ENCODE results near the gene ARHGEF16. TPM values are rescaled to one million over a fixed set of nuclear protein-coding genes. Genes with fewer than 3 reads are reported as not detected.

Gene ARHGEF16
- total RNA-seq, 2 experiments from 2014 or later: not detected

GRCh38 chr1:3490046-3490745 lies 35.7 kb downstream of the ARHGEF16 start:
- H3K4me1 Mint-ChIP-seq: peaks cover 4% of the 10 kb centered on the region
- no peak overlapping the region for H3K27ac Mint-ChIP-seq
- peaks cover 1% of the 10 kb centered on the region for H3K36me3 Mint-ChIP-seq
- no peak overlapping the region for H3K4me3 Mint-ChIP-seq
- ATAC-seq (ENCODE audit: low read depth): no peak
- no peak for DNase-seq
- POLR2A ChIA-PET: no interaction called here
- no peaks in the 10 kb centered on the region for H3K27me3 Mint-ChIP-seq
- peaks cover 3% of the 10 kb centered on the region for H3K9me3 Mint-ChIP-seq

GRCh38 chr1:3491291-3492246 lies 37.1 kb downstream of the ARHGEF16 start:
- H3K4me3 Mint-ChIP-seq: no peak overlapping the region

GRCh38 chr1:3492545-3493246 lies 38.2 kb downstream of the ARHGEF16 start:
- H3K4me1 Mint-ChIP-seq: peaks cover 4% of the 10 kb centered on the region
- no peaks in the 10 kb centered on the region for H3K27me3 Mint-ChIP-seq
- no peak overlapping the region for H3K4me3 Mint-ChIP-seq
- H3K27ac Mint-ChIP-seq: no peak overlapping the region
- no peak for ATAC-seq (ENCODE audit: low read depth)
- H3K9me3 Mint-ChIP-seq: peaks cover 3% of the 10 kb centered on the region
- DNase-seq: no peak
- POLR2A ChIA-PET: interaction anchor here (0.8 kb wide), 1 partner anchor 39 kb away, joined by 4 read pairs; no protein-coding TSS in a partner anchor
- H3K36me3 Mint-ChIP-seq: peaks cover 1% of the 10 kb centered on the region

More at GRCh38 chr1:3491291-3492246, 37.1 kb downstream of the ARHGEF16 start:
- no peaks in the 10 kb centered on the region for H3K27me3 Mint-ChIP-seq
- POLR2A ChIA-PET: no interaction called here
- ATAC-seq (ENCODE audit: low read depth): peak; percentile 74
- peaks cover 3% of the 10 kb centered on the region for H3K9me3 Mint-ChIP-seq
- DNase-seq: peak; percentile 90
- peaks cover 1% of the 10 kb centered on the region for H3K36me3 Mint-ChIP-seq
- no peak overlapping the region for H3K27ac Mint-ChIP-seq
- peaks cover 4% of the 10 kb centered on the region for H3K4me1 Mint-ChIP-seq

GRCh38 chr1:3494321-3495308 lies 40.1 kb downstream of the ARHGEF16 start:
- DNase-seq (no peak), ATAC-seq (ENCODE audit: low read depth) (no peak)
- Mint-ChIP-seq H3K27me3 (no peaks in the 10 kb centered on the region), H3K36me3 (no peaks in the 10 kb centered on the region), H3K4me1 (peaks cover 4% of the 10 kb centered on the region), H3K4me3 (no peak overlapping the region), H3K27ac (no peak overlapping the region), H3K9me3 (no peaks in the 10 kb centered on the region)
- POLR2A ChIA-PET: no interaction called here

- Mint-ChIP-seq H3K9me3 (no peaks in the 10 kb centered on the region), H3K36me3 (no peaks in the 10 kb centered on the region), H3K27me3 (no peaks in the 10 kb centered on the region), H3K4me1 (peaks cover 4% of the 10 kb centered on the region), H3K27ac (no peak overlapping the region), H3K4me3 (no peak overlapping the region)
- ATAC-seq (ENCODE audit: low read depth): no peak
- POLR2A ChIA-PET: no interaction called here
- DNase-seq: no peak
Measured at GRCh38 chr1:3495776-3496745, 41.6 kb downstream of the ARHGEF16 start.

GRCh38 chr1:3496916-3497315 lies 42.5 kb downstream of the ARHGEF16 start:
- Mint-ChIP-seq H3K36me3 (no peaks in the 10 kb centered on the region), H3K4me1 (no peaks in the 10 kb centered on the region)

GRCh38 chr1:3497521-3497920 lies 43.1 kb downstream of the ARHGEF16 start:
- ATAC-seq (ENCODE audit: low read depth): no peak
- H3K27me3 Mint-ChIP-seq: no peaks in the 10 kb centered on the region
- POLR2A ChIA-PET: no interaction called here
- no peak overlapping the region for H3K27ac Mint-ChIP-seq
- H3K4me3 Mint-ChIP-seq: no peak overlapping the region
- H3K36me3 Mint-ChIP-seq: no peaks in the 10 kb centered on the region
- DNase-seq: no peak
- no peaks in the 10 kb centered on the region for H3K9me3 Mint-ChIP-seq
- H3K4me1 Mint-ChIP-seq: no peaks in the 10 kb centered on the region

More at GRCh38 chr1:3496916-3497315, 42.5 kb downstream of the ARHGEF16 start:
- Mint-ChIP-seq H3K9me3 (no peaks in the 10 kb centered on the region), H3K4me3 (no peak overlapping the region), H3K27me3 (no peaks in the 10 kb centered on the region), H3K27ac (no peak overlapping the region)
- no peak for DNase-seq
- ATAC-seq (ENCODE audit: low read depth): no peak
- POLR2A ChIA-PET: no interaction called here

GRCh38 chr1:3498246-3498930 lies 43.9 kb downstream of the ARHGEF16 start:
- no peak overlapping the region for H3K27ac Mint-ChIP-seq
- POLR2A ChIA-PET: no interaction called here

GRCh38 chr1:3498986-3499385 lies 44.5 kb downstream of the ARHGEF16 start:
- Mint-ChIP-seq H3K36me3 (no peaks in the 10 kb centered on the region), H3K4me3 (no peak overlapping the region), H3K4me1 (no peaks in the 10 kb centered on the region), H3K9me3 (no peaks in the 10 kb centered on the region), H3K27me3 (no peaks in the 10 kb centered on the region), H3K27ac (no peak overlapping the region)
- DNase-seq (no peak), ATAC-seq (ENCODE audit: low read depth) (no peak)
- POLR2A ChIA-PET: no interaction called here

More at GRCh38 chr1:3498246-3498930, 43.9 kb downstream of the ARHGEF16 start:
- ATAC-seq (ENCODE audit: low read depth) (no peak), DNase-seq (no peak)
- no peaks in the 10 kb centered on the region for H3K9me3 Mint-ChIP-seq
- no peaks in the 10 kb centered on the region for H3K4me1 Mint-ChIP-seq
- no peak overlapping the region for H3K4me3 Mint-ChIP-seq
- H3K27me3 Mint-ChIP-seq: no peaks in the 10 kb centered on the region
- H3K36me3 Mint-ChIP-seq: no peaks in the 10 kb centered on the region

GRCh38 chr1:3499611-3500010 lies 45.1 kb downstream of the ARHGEF16 start:
- no peaks in the 10 kb centered on the region for H3K9me3 Mint-ChIP-seq
- DNase-seq (no peak), ATAC-seq (ENCODE audit: low read depth) (no peak)
- no peaks in the 10 kb centered on the region for H3K4me1 Mint-ChIP-seq
- H3K36me3 Mint-ChIP-seq: no peaks in the 10 kb centered on the region
- no peaks in the 10 kb centered on the region for H3K27me3 Mint-ChIP-seq
- POLR2A ChIA-PET: no interaction called here
- no peak overlapping the region for H3K27ac Mint-ChIP-seq
- no peak overlapping the region for H3K4me3 Mint-ChIP-seq

- POLR2A ChIA-PET: no interaction called here
- Mint-ChIP-seq H3K36me3 (no peaks in the 10 kb centered on the region), H3K4me3 (no peak overlapping the region), H3K27me3 (no peaks in the 10 kb centered on the region), H3K9me3 (no peaks in the 10 kb centered on the region), H3K4me1 (no peaks in the 10 kb centered on the region), H3K27ac (no peak overlapping the region)
- DNase-seq (no peak), ATAC-seq (ENCODE audit: low read depth) (no peak)
Measured at GRCh38 chr1:3500265-3500835, 45.9 kb downstream of the ARHGEF16 start.

Measured in activated naive CD8-positive, alpha-beta T cell treated with anti-CD3 and anti-CD28 coated beads, Interleukin-2, amount 10 ng/mL, durations not matched to agents 7 days and 5 days (primary cell).